IPS-18a (cell line): ENCODE measurements around the gene ATXN10.
A peak's percentile ranks its signal among the peaks of the same experiment; 100 is the strongest.
"Not testable (repeated sequence)": the region's sequence is repeated elsewhere in the genome, so short reads cannot be mapped to it uniquely, and the experiment has no call there.

Source experiments
- H3K27ac ChIP-seq: one replicate; pipeline ENCODE4 v1.5.1; 2013; ENCODE audit warnings: low read length
- H3K27me3 ChIP-seq: one replicate; pipeline ENCODE4 v1.6.1; 2013; ENCODE audit warnings: mild to moderate bottlenecking, low read length; ENCODE audit not compliant: control insufficient read depth, insufficient read depth
- H3K36me3 ChIP-seq: one replicate; pipeline ENCODE4 v1.6.1; 2013; ENCODE audit warnings: low read depth, low read length; ENCODE audit not compliant: control insufficient read depth
- H3K4me1 ChIP-seq: one replicate; pipeline ENCODE4 v1.6.1; 2013; ENCODE audit warnings: low read depth, low read length; ENCODE audit not compliant: control insufficient read depth
- H3K4me3 ChIP-seq: one replicate; pipeline ENCODE4 v1.5.1; 2013; ENCODE audit warnings: low read length
- H3K9ac ChIP-seq: one replicate; pipeline ENCODE4 v1.6.1; 2013; ENCODE audit warnings: mild to moderate bottlenecking, low read length, moderate library complexity
- H3K9me3 ChIP-seq: one replicate; pipeline ENCODE4 v1.6.1; 2013; ENCODE audit warnings: low read depth, low read length; ENCODE audit not compliant: control insufficient read depth

The ATXN10 gene

GRCh38 chr22:45670981-45671782, 452 bp upstream of the ATXN10 start:
- Histone ChIP-seq H3K4me3 (peak overlapping the region; percentile 89), H3K36me3 (no peaks in the 10 kb centered on the region), H3K9me3 (no peaks in the 10 kb centered on the region), H3K27me3 (peaks cover 1% of the 10 kb centered on the region), H3K9ac (peak overlapping the region; percentile 79), H3K4me1 (peaks cover 9% of the 10 kb centered on the region), H3K27ac (no peak overlapping the region)

GRCh38 chr22:45672564-45673481, 1.2 kb downstream of the ATXN10 start:
- Histone ChIP-seq H3K4me1 (peaks cover 9% of the 10 kb centered on the region), H3K27ac (no peak overlapping the region), H3K9me3 (no peaks in the 10 kb centered on the region)

GRCh38 chr22:45673482-45674175, 2.0 kb downstream of the ATXN10 start:
- no peak overlapping the region for H3K27ac ChIP-seq
- no peak overlapping the region for H3K9ac ChIP-seq
- no peaks in the 10 kb centered on the region for H3K9me3 ChIP-seq
- H3K4me1 ChIP-seq = peaks cover 9% of the 10 kb centered on the region
- no peaks in the 10 kb centered on the region for H3K27me3 ChIP-seq
- H3K4me3 ChIP-seq = no peak overlapping the region
- H3K36me3 ChIP-seq = no peaks in the 10 kb centered on the region

More at GRCh38 chr22:45672564-45673481, 1.2 kb downstream of the ATXN10 start:
- H3K36me3 ChIP-seq = no peaks in the 10 kb centered on the region
- H3K4me3 ChIP-seq = peak overlapping the region; percentile 89
- no peaks in the 10 kb centered on the region for H3K27me3 ChIP-seq
- H3K9ac ChIP-seq = peak overlapping the region; percentile 79

- H3K36me3 ChIP-seq = no peaks in the 10 kb centered on the region
- no peak overlapping the region for H3K9ac ChIP-seq
- no peak overlapping the region for H3K4me3 ChIP-seq
- H3K4me1 ChIP-seq = peaks cover 7% of the 10 kb centered on the region
- H3K27ac ChIP-seq = no peak overlapping the region
- no peaks in the 10 kb centered on the region for H3K27me3 ChIP-seq
- no peaks in the 10 kb centered on the region for H3K9me3 ChIP-seq
These were observed 4.4 kb downstream of the ATXN10 start for GRCh38 chr22:45676024-45676423.

GRCh38 chr22:45677063-45677462, 5.4 kb downstream of the ATXN10 start:
- H3K4me3 ChIP-seq = no peak overlapping the region
- no peaks in the 10 kb centered on the region for H3K36me3 ChIP-seq
- no peaks in the 10 kb centered on the region for H3K27me3 ChIP-seq
- peaks cover 11% of the 10 kb centered on the region for H3K4me1 ChIP-seq
- H3K9ac ChIP-seq = no peak overlapping the region
- H3K27ac ChIP-seq = no peak overlapping the region
- no peaks in the 10 kb centered on the region for H3K9me3 ChIP-seq

- no peaks in the 10 kb centered on the region for H3K36me3 ChIP-seq
- no peak overlapping the region for H3K27ac ChIP-seq
- peaks cover 16% of the 10 kb centered on the region for H3K4me1 ChIP-seq
- no peaks in the 10 kb centered on the region for H3K27me3 ChIP-seq
- H3K9me3 ChIP-seq = no peaks in the 10 kb centered on the region
- no peak overlapping the region for H3K4me3 ChIP-seq
- H3K9ac ChIP-seq = no peak overlapping the region
These were observed 7.6 kb downstream of the ATXN10 start for GRCh38 chr22:45678961-45679912.

- Histone ChIP-seq H3K27ac (no peak overlapping the region), H3K4me1 (peaks cover 16% of the 10 kb centered on the region), H3K9ac (no peak overlapping the region), H3K27me3 (no peaks in the 10 kb centered on the region), H3K4me3 (no peak overlapping the region), H3K9me3 (no peaks in the 10 kb centered on the region), H3K36me3 (no peaks in the 10 kb centered on the region)
These were observed 9.5 kb downstream of the ATXN10 start for GRCh38 chr22:45680932-45681700.

GRCh38 chr22:45682064-45682463, 10.4 kb downstream of the ATXN10 start:
- Histone ChIP-seq H3K27ac (no peak overlapping the region), H3K36me3 (no peaks in the 10 kb centered on the region), H3K9me3 (no peaks in the 10 kb centered on the region), H3K27me3 (no peaks in the 10 kb centered on the region), H3K4me3 (no peak overlapping the region), H3K4me1 (peaks cover 16% of the 10 kb centered on the region), H3K9ac (no peak overlapping the region)

- not testable (repeated sequence) for H3K4me3 ChIP-seq, H3K27ac ChIP-seq, H3K9me3 ChIP-seq, H3K9ac ChIP-seq, H3K36me3 ChIP-seq, H3K27me3 ChIP-seq
- peaks cover 16% of the 10 kb centered on the region for H3K4me1 ChIP-seq
These were observed 11.1 kb downstream of the ATXN10 start for GRCh38 chr22:45682773-45683172.

GRCh38 chr22:45683248-45683647, 11.6 kb downstream of the ATXN10 start:
- no peak overlapping the region for H3K9ac ChIP-seq
- no peaks in the 10 kb centered on the region for H3K27me3 ChIP-seq
- no peak overlapping the region for H3K27ac ChIP-seq
- no peaks in the 10 kb centered on the region for H3K9me3 ChIP-seq
- peaks cover 16% of the 10 kb centered on the region for H3K4me1 ChIP-seq
- no peak overlapping the region for H3K4me3 ChIP-seq
- no peaks in the 10 kb centered on the region for H3K36me3 ChIP-seq
